GM15510 (cell line): Measurements from ENCODE around the gene FAF1.

Experiments used
- POLR2A ChIP-seq: IDR thresholded peaks from 3 replicates; pipeline ENCODE4 v1.6.1; 2011; ENCODE audit warnings: borderline replicate concordance; ENCODE audit not compliant: insufficient read length; ENCODE audit errors: extremely low read depth

The FAF1 gene

GRCh38 chr1:50780797-50781196 is 179.3 kb downstream of the FAF1 start:
- no peak for TF ChIP-seq POLR2A

GRCh38 chr1:50779801-50780200 is 180.3 kb downstream of the FAF1 start:
- TF ChIP-seq POLR2A = no peak

- TF ChIP-seq POLR2A = no peak
Measured at GRCh38 chr1:50775740-50776139, 184.3 kb downstream of the FAF1 start.

GRCh38 chr1:50774759-50775351 is 185.2 kb downstream of the FAF1 start:
- TF ChIP-seq POLR2A = no peak

- TF ChIP-seq POLR2A = no peak
Measured at GRCh38 chr1:50766688-50767087, 193.4 kb downstream of the FAF1 start.

GRCh38 chr1:50750021-50750619 is 209.9 kb downstream of the FAF1 start:
- TF ChIP-seq POLR2A = no peak

GRCh38 chr1:50747394-50747793 is 212.7 kb downstream of the FAF1 start:
- no peak for TF ChIP-seq POLR2A

- TF ChIP-seq POLR2A = no peak
Measured at GRCh38 chr1:50742523-50742922, 217.5 kb downstream of the FAF1 start.

- TF ChIP-seq POLR2A = no peak
Measured at GRCh38 chr1:50739125-50739524, 220.9 kb downstream of the FAF1 start.

- no peak for TF ChIP-seq POLR2A
Measured at GRCh38 chr1:50735443-50735842, 224.6 kb downstream of the FAF1 start.

- TF ChIP-seq POLR2A = no peak
Measured at GRCh38 chr1:50724626-50725286, 235.3 kb downstream of the FAF1 start.

- no peak for TF ChIP-seq POLR2A
Measured at GRCh38 chr1:50720457-50721053, 239.5 kb downstream of the FAF1 start.

- TF ChIP-seq POLR2A = no peak
Measured at GRCh38 chr1:50719126-50719525, 240.9 kb downstream of the FAF1 start.

GRCh38 chr1:50717327-50717726 is 242.7 kb downstream of the FAF1 start:
- TF ChIP-seq POLR2A = no peak

- TF ChIP-seq POLR2A = no peak
Measured at GRCh38 chr1:50710099-50710498, 250.0 kb downstream of the FAF1 start.

GRCh38 chr1:50707824-50708223 is 252.2 kb downstream of the FAF1 start:
- no peak for TF ChIP-seq POLR2A
